GM12892 (cell line): Measurements from ENCODE around the gene PRKCZ.

Experiments used
- DNase-seq: peaks from one replicate; pipeline ENCODE4 v3.0.0; 2011; ENCODE audit not compliant: insufficient read length
- FAIRE-seq: peaks from 2 replicates; lab custom pipeline; 2011; peaks lifted over from hg19 to GRCh38; lab: Jason Lieb, UNC
- POLR2A ChIP-seq: IDR thresholded peaks from 2 replicates; pipeline ENCODE4 v1.6.1; 2011; ENCODE audit warnings: low read depth, low read length, control low read depth
- POLR2AphosphoS5 ChIP-seq: IDR thresholded peaks from 2 replicates; pipeline ENCODE4 v1.6.1; 2011; ENCODE audit warnings: low read depth, low read length, control low read depth
- TAF1 ChIP-seq: IDR thresholded peaks from 2 replicates; pipeline ENCODE4 v1.6.1; 2011; ENCODE audit warnings: low read depth, mild to moderate bottlenecking, control low read depth, low read length, borderline replicate concordance

Gene PRKCZ

GRCh38 chr1:2018217-2019171, 31.7 kb upstream of the PRKCZ start:
- DNase-seq, result no peak
- TF ChIP-seq TAF1 (no peak), POLR2AphosphoS5 (no peak), POLR2A (no peak)
- FAIRE-seq, result no peak

GRCh38 chr1:2019172-2019543, 31.1 kb upstream of the PRKCZ start, which contains the start of gene GABRD:
Gene GABRD, plus strand, starts transcription at chr1:2019345. Its CDS starts 79 bp downstream, at chr1:2019424.
- FAIRE-seq (no peak), DNase-seq (no peak)
- no peak for TF ChIP-seq POLR2AphosphoS5

GRCh38 chr1:2019571-2020309, 30.5 kb upstream of the PRKCZ start:
- TF ChIP-seq TAF1 (no peak), POLR2A (no peak), POLR2AphosphoS5 (no peak)
- no peak for FAIRE-seq
- no peak for DNase-seq

- TF ChIP-seq TAF1, result no peak
- TF ChIP-seq POLR2A, result no peak
- TF ChIP-seq POLR2AphosphoS5, result no peak
- DNase-seq (no peak), FAIRE-seq (no peak)
Measured at GRCh38 chr1:2020310-2020655, 29.9 kb upstream of the PRKCZ start.

- FAIRE-seq (no peak), DNase-seq (no peak)
- TF ChIP-seq POLR2A (no peak), POLR2AphosphoS5 (no peak), TAF1 (no peak)
Measured at GRCh38 chr1:2021550-2021949, 28.7 kb upstream of the PRKCZ start.

GRCh38 chr1:2022063-2022770, 28.0 kb upstream of the PRKCZ start:
- FAIRE-seq, result no peak
- no peak for TF ChIP-seq POLR2A
- TF ChIP-seq POLR2AphosphoS5, result no peak
- TF ChIP-seq TAF1, result no peak
- no peak for DNase-seq

- FAIRE-seq (no peak), DNase-seq (no peak)
- TF ChIP-seq TAF1 (no peak), POLR2AphosphoS5 (no peak), POLR2A (no peak)
Measured at GRCh38 chr1:2023187-2023586, 27.0 kb upstream of the PRKCZ start.

GRCh38 chr1:2024451-2024850, 25.8 kb upstream of the PRKCZ start:
- DNase-seq (no peak), FAIRE-seq (no peak)
- TF ChIP-seq POLR2A (no peak), TAF1 (no peak), POLR2AphosphoS5 (no peak)

- FAIRE-seq (no peak), DNase-seq (no peak)
- no peak for TF ChIP-seq POLR2AphosphoS5
- TF ChIP-seq TAF1, result no peak
- TF ChIP-seq POLR2A, result no peak
Measured at GRCh38 chr1:2024887-2025286, 25.3 kb upstream of the PRKCZ start.

GRCh38 chr1:2025491-2025981, 24.7 kb upstream of the PRKCZ start:
- FAIRE-seq, result no peak

More at GRCh38 chr1:2025491-2025981, 24.7 kb upstream of the PRKCZ start:
- no peak for DNase-seq
- TF ChIP-seq POLR2A (no peak), TAF1 (no peak), POLR2AphosphoS5 (no peak)
